Thymus (tissue), 11 donors: ENCODE data around the gene OLIG2. TPM values are rescaled to one million over a fixed set of nuclear protein-coding genes. Genes with fewer than 3 reads are reported as not detected.

Source experiments
- DNase-seq, 9 donors: peaks; one replicate each; pipeline ENCODE4 v3.0.0-alpha.2; 2013; ENCODE audit warnings: low spot score in 9 of 9, low read depth in 6 of 9, missing footprints in 1 of 9
- H3K27ac ChIP-seq, 2 donors: one replicate each; pipeline ENCODE4 v1.5.1; 2013; ENCODE audit warnings: control low read depth in 1 of 2, low read depth in 1 of 2, low read length in 1 of 2, mild to moderate bottlenecking in 1 of 2, moderate library complexity in 1 of 2
- H3K27me3 ChIP-seq, 2 donors: one replicate each; pipeline ENCODE4 v1.5.1; 2013; ENCODE audit warnings: low read length in 1 of 2; ENCODE audit not compliant: control insufficient read depth in 2 of 2, insufficient read depth in 1 of 2
- H3K36me3 ChIP-seq, 2 donors: one replicate each; pipeline ENCODE4 v1.5.1; 2013; ENCODE audit warnings: low read length in 1 of 2, mild to moderate bottlenecking in 1 of 2, moderate library complexity in 1 of 2; ENCODE audit not compliant: control insufficient read depth in 2 of 2, insufficient read depth in 2 of 2
- H3K4me1 ChIP-seq, 2 donors: one replicate each; pipeline ENCODE4 v1.5.1; 2013; ENCODE audit warnings: low read length in 2 of 2; ENCODE audit not compliant: control insufficient read depth in 2 of 2, insufficient read depth in 2 of 2
- H3K4me3 ChIP-seq, 2 donors: one replicate each; pipeline ENCODE4 v1.5.1; 2013; ENCODE audit warnings: low read length in 2 of 2, control low read depth in 1 of 2, mild to moderate bottlenecking in 1 of 2
- H3K9me3 ChIP-seq, 2 donors: one replicate each; pipeline ENCODE4 v1.5.1; 2013; ENCODE audit warnings: low read length in 1 of 2, mild to moderate bottlenecking in 1 of 2; ENCODE audit not compliant: control insufficient read depth in 2 of 2, insufficient read depth in 1 of 2
- WGBS: extraction: QIAGEN DNeasy Blood & Tissue Kit; methylation state at CpG from one replicate; pipeline ENCODE4 v1.1.7; 2013; 5-methylcytosine and 5-hydroxymethylcytosine counted together
- polyA plus RNA-seq: library from polyadenylated mRNA; stranded (reverse); fragments of 200-250 nt; gene quantifications from one replicate; pipeline ENCODE4 v1.2.3, GENCODE V29; 2013
- total RNA-seq: library from RNA; stranded (reverse); fragments of 120-200 nt; gene quantifications from one replicate; pipeline ENCODE4 v1.2.4, GENCODE V29; 2013
- donor health status: healthy.

The OLIG2 gene
- total and polyA plus RNA-seq, 2 donors: 0.02 to 0.05 TPM

DNA sequence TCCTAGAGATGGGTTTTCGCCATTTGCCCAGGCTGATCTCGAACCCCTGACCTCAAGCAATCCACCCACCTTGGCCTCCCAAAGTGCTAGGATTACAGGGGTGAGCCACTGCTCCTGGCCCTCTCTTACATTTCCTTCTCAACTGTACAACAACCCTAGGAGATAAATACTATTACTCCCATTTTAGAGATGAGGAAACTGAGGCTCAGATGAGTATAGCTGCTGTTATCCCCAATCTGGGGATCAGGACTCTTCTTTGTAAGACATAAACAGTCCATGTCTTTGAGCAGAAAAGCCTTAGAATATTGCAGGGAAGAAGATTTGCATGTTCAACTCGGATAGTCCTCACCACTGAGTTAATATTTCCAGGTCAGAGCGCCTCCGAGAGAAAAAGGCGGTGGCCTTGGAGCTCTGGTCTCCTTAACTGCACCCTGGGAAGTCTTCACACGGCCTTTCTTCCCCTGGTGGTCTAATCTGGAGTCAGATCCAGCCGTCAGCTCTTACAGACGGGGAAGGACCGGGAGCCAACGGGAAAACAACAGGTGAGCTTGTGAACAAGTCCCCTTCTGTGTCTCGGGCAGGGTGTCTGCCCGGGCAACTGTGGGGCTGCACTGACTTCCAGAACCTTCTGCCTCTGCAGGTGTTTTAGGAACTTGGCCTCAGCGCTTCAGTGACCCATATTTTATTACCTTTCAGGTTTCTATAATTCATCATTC is 38.3 kb downstream of the OLIG2 start:
- 91% methylated on average over 14 of the region's 14 CpGs for WGBS
- H3K4me1 ChIP-seq: peaks cover 0 to 7% of the 10 kb centered on the region in 2 donors
- H3K4me3 ChIP-seq: no peak overlapping the region
- peaks cover 1 to 5% of the 10 kb centered on the region in 2 donors for H3K9me3 ChIP-seq
- DNase-seq: no peak
- no peak overlapping the region for H3K27ac ChIP-seq
- H3K27me3 ChIP-seq: peaks cover 9 to 48% of the 10 kb centered on the region in 2 donors
- no peaks in the 10 kb centered on the region for H3K36me3 ChIP-seq

GRCh38 chr21:33064623-33065390 is 39.1 kb downstream of the OLIG2 start:
- Histone ChIP-seq H3K36me3 (no peaks in the 10 kb centered on the region), H3K27me3 (peaks cover 16 to 55% of the 10 kb centered on the region in 2 donors), H3K4me1 (peaks cover under 1 to 9% of the 10 kb centered on the region in 2 donors), H3K27ac (no peak overlapping the region), H3K4me3 (no peak overlapping the region), H3K9me3 (peaks cover 2 to 5% of the 10 kb centered on the region in 2 donors)
- no peak for DNase-seq
- WGBS: 73% methylated on average over 18 of the region's 18 CpGs

DNA sequence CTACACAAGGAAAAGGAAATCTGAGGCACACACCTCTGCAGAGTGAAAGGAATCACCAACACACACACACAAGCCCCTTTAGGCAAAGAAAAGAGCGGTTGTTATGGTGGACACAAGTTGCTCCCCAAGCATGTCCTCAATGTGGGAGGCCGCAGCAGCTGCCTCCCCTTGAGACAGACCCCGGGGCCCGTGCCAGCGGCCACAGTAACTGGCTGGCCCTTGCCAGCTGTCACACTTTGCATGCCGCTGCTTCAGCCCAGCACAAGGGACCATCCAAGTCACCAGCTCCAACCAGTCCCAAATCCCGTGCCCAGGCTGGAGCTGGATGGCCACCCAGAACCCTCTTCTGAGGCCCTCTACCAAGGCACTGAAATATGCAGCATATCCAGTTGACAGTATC is 41.3 kb downstream of the OLIG2 start:
- no peak overlapping the region for H3K4me3 ChIP-seq
- H3K36me3 ChIP-seq: no peaks in the 10 kb centered on the region
- WGBS: 87% methylated on average over 7 of the region's 7 CpGs
- H3K9me3 ChIP-seq: peaks cover 2 to 9% of the 10 kb centered on the region in 2 donors
- no peak overlapping the region for H3K27ac ChIP-seq
- peaks cover 18 to 20% of the 10 kb centered on the region in 2 donors for H3K4me1 ChIP-seq
- peaks cover 39 to 74% of the 10 kb centered on the region in 2 donors for H3K27me3 ChIP-seq
- no peak for DNase-seq

DNA sequence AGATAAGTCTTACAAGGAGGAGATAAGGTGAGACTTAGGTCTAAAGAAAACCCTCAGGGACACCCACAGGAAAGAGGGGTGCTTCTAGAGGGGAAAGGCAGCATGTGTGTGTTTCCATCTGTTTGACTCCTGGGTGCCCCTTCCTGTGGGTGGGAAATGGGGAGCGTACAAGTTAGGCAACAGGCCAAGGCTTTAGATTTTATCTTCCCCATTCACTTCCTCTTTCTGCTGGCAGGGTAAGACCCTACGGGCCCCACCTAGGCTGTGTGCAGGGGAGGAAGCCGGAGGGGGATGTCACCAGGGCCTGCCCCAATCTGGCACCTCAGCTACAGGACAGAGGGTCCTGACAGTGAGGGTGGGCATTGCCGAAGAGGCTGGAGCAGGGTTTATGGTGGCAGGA is 41.7 kb downstream of the OLIG2 start:
- H3K4me3 ChIP-seq: no peak overlapping the region
- peak in 1 of 9 donors; percentile 5 for DNase-seq
- WGBS: 6% methylated on average over 4 of the region's 4 CpGs
- peaks cover 18 to 20% of the 10 kb centered on the region in 2 donors for H3K4me1 ChIP-seq
- H3K9me3 ChIP-seq: peaks cover 2 to 9% of the 10 kb centered on the region in 2 donors
- H3K27ac ChIP-seq: no peak overlapping the region
- peaks cover 43 to 78% of the 10 kb centered on the region in 2 donors for H3K27me3 ChIP-seq
- no peaks in the 10 kb centered on the region for H3K36me3 ChIP-seq

DNA sequence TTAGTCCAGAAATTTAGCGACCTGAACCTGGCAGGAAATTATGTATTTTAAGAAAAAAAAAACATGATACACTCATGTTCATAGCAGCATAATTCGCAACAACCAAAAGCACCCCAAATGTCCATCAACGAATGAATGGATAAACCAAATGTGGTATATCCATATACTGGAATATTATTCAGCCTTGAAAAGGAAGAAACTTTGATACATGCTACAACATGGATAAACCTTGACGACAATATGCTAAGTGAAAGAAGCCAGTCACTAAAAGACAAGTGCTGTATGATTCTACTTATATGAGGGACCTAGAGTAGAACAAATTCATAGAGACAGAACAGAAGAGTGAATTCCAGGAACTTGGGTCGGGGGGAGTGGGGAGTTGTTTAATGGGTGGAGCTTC is 43.5 kb downstream of the OLIG2 start:
- DNase-seq: no peak
- H3K36me3 ChIP-seq: no peaks in the 10 kb centered on the region
- 67% methylated on average over 5 of the region's 5 CpGs for WGBS
- H3K27me3 ChIP-seq: peaks cover 59 to 90% of the 10 kb centered on the region in 2 donors
- peaks cover 2 to 9% of the 10 kb centered on the region in 2 donors for H3K9me3 ChIP-seq
- peaks cover 18 to 20% of the 10 kb centered on the region in 2 donors for H3K4me1 ChIP-seq
- no peak overlapping the region for H3K4me3 ChIP-seq
- no peak overlapping the region for H3K27ac ChIP-seq

- Histone ChIP-seq H3K36me3 (no peaks in the 10 kb centered on the region), H3K4me3 (no peak overlapping the region), H3K4me1 (peaks cover 18 to 20% of the 10 kb centered on the region in 2 donors), H3K9me3 (peaks cover 2 to 9% of the 10 kb centered on the region in 2 donors), H3K27me3 (peaks cover 59 to 90% of the 10 kb centered on the region in 2 donors), H3K27ac (no peak overlapping the region)
- DNase-seq: no peak
- 3% methylated on average over 11 of the region's 11 CpGs for WGBS
Observed at GRCh38 chr21:33069645-33069993, 43.9 kb downstream of the OLIG2 start.

GRCh38 chr21:33069994-33070743 is 44.4 kb downstream of the OLIG2 start, which contains the start of gene OLIG1:
OLIG1 (plus strand) TSS chr21:33070141; CDS start chr21:33070247, 106 bp downstream.
- Histone ChIP-seq H3K9me3 (peaks cover 2 to 9% of the 10 kb centered on the region in 2 donors), H3K4me3 (peak within 1 kb of the TSS in 1 of 2 donors; percentile 41), H3K36me3 (no peaks in the 10 kb centered on the region), H3K27ac (no peak within 1 kb of the TSS), H3K27me3 (peaks cover 60 to 93% of the 10 kb centered on the region in 2 donors), H3K4me1 (peaks cover 18 to 20% of the 10 kb centered on the region in 2 donors)
- peak in 4 of 9 donors; percentile 16 to 46 (median 34) for DNase-seq
- WGBS: under 1% methylated on average over 82 of the region's 82 CpGs

- Histone ChIP-seq H3K36me3 (no peaks in the 10 kb centered on the region), H3K9me3 (peaks cover 2 to 9% of the 10 kb centered on the region in 2 donors), H3K27ac (no peak overlapping the region), H3K4me3 (peak overlapping the region in 1 of 2 donors; percentile 41), H3K27me3 (peaks cover 60 to 93% of the 10 kb centered on the region in 2 donors), H3K4me1 (peaks cover 18 to 20% of the 10 kb centered on the region in 2 donors)
- DNase-seq: no peak
- under 1% methylated on average over 44 of the region's 44 CpGs for WGBS
Observed at GRCh38 chr21:33070744-33070997, 44.9 kb downstream of the OLIG2 start.
